GM23338 (cell line): ENCODE measurements around the gene CYP4F2. TPM values are rescaled to one million over a fixed set of nuclear protein-coding genes. Genes with fewer than 3 reads are reported as not detected.

Source experiments
- ATAC-seq: fragments of 200-7000 bp; cut with Tn5 transposase; 3 replicates; pipeline ENCODE4 v1.9.1; 2020
- DNase-seq: peaks from one replicate; pipeline ENCODE4 v3.0.0-alpha.2; 2015; ENCODE audit warnings: low spot score
- H2AFZ ChIP-seq: fragments of 200-600 bp; sonication (generic); 2 replicates; pipeline ENCODE4 v1.8.0; 2016; ENCODE audit warnings: antibody characterized with exemption, mild to moderate bottlenecking, moderate library complexity
- H3F3A ChIP-seq: fragments of 200-600 bp; sonication (generic); replicated peaks from 2 replicates; pipeline ENCODE4 v1.8.0; 2017; ENCODE audit warnings: antibody characterized with exemption, mixed run types, low read depth
- H3K27ac ChIP-seq: fragments of 200-600 bp; sonication (generic); 2 replicates; pipeline ENCODE4 v1.6.1; 2016; ENCODE audit warnings: low read depth
- H3K27me3 ChIP-seq: fragments of 200-600 bp; sonication (generic); 2 replicates; pipeline ENCODE4 v1.8.0; 2016; ENCODE audit warnings: mild to moderate bottlenecking, mixed run types, moderate library complexity; ENCODE audit not compliant: insufficient read depth
- H3K36me3 ChIP-seq: fragments of 200-600 bp; sonication (generic); 2 replicates; pipeline ENCODE4 v1.8.0; 2016; ENCODE audit warnings: mild to moderate bottlenecking; ENCODE audit not compliant: insufficient read depth
- H3K4me1 ChIP-seq: fragments of 200-600 bp; sonication (generic); 2 replicates; pipeline ENCODE4 v1.8.0; 2016; ENCODE audit warnings: mild to moderate bottlenecking, moderate library complexity; ENCODE audit not compliant: insufficient read depth
- H3K4me2 ChIP-seq: fragments of 200-600 bp; sonication (generic); 2 replicates; pipeline ENCODE4 v1.7.1; 2017; ENCODE audit warnings: mixed run types
- H3K4me3 ChIP-seq: fragments of 200-600 bp; sonication (generic); 2 replicates; pipeline ENCODE4 v1.6.1; 2016; ENCODE audit warnings: mixed run types
- H3K79me2 ChIP-seq: fragments of 200-600 bp; sonication (generic); replicated peaks from 2 replicates; pipeline ENCODE4 v1.8.0; 2017; ENCODE audit warnings: mild to moderate bottlenecking; ENCODE audit not compliant: insufficient read depth
- H3K9me2 ChIP-seq: fragments of 200-600 bp; sonication (generic); 2 replicates; pipeline ENCODE4 v1.8.0; 2017; ENCODE audit not compliant: insufficient read depth
- H4K20me1 ChIP-seq: fragments of 200-600 bp; sonication (generic); replicated peaks from 2 replicates; pipeline ENCODE4 v1.8.0; 2017; ENCODE audit warnings: mild to moderate bottlenecking; ENCODE audit not compliant: insufficient read depth
- H3K27ac Mint-ChIP-seq: 2 replicates; pipeline ENCODE4 v1.8.0; 2020; ENCODE audit warnings: inconsistent platforms, mild to moderate bottlenecking, moderate library complexity, mixed read lengths
- H3K27me3 Mint-ChIP-seq: 3 replicates; pipeline ENCODE4 v1.8.0; 2022; ENCODE audit warnings: low read depth, mild to moderate bottlenecking, moderate library complexity, mixed read lengths, inconsistent platforms; ENCODE audit not compliant: insufficient read depth, poor library complexity
- H3K36me3 Mint-ChIP-seq: 3 replicates; pipeline ENCODE4 v1.8.0; 2021; ENCODE audit warnings: low read depth, mild to moderate bottlenecking, inconsistent platforms, moderate library complexity, mixed read lengths
- H3K4me1 Mint-ChIP-seq: 3 replicates; pipeline ENCODE4 v1.8.0; 2020; ENCODE audit warnings: mild to moderate bottlenecking, inconsistent platforms, mixed read lengths
- H3K4me3 Mint-ChIP-seq: 3 replicates; pipeline ENCODE4 v1.8.0; 2021; ENCODE audit warnings: moderate library complexity, mild to moderate bottlenecking, inconsistent platforms, mixed read lengths
- H3K9me3 Mint-ChIP-seq: 3 replicates; pipeline ENCODE4 v1.8.0; 2020; ENCODE audit warnings: moderate library complexity, mild to moderate bottlenecking, inconsistent platforms, mixed read lengths
- CREB1 ChIP-seq: fragments of 250-450 bp; sonication (Bioruptor Pico); IDR thresholded peaks from 2 replicates; pipeline ENCODE4 v1.5.0; 2020; ENCODE audit warnings: low read depth, mild to moderate bottlenecking, moderate library complexity
- EZH2phosphoT487 ChIP-seq: fragments of 200-600 bp; sonication (generic); IDR thresholded peaks from one replicate; pipeline ENCODE4 v1.8.1; 2018; ENCODE audit warnings: antibody characterized with exemption; ENCODE audit not compliant: unreplicated experiment
- JUNB ChIP-seq: IDR thresholded peaks from one replicate; pipeline ENCODE4 v1.6.1; 2016; ENCODE audit warnings: antibody characterized with exemption; ENCODE audit not compliant: unreplicated experiment
- NANOG ChIP-seq: IDR thresholded peaks from 2 replicates; pipeline ENCODE4 v1.6.1; 2016; ENCODE audit warnings: antibody characterized with exemption, borderline replicate concordance
- POLR2AphosphoS5 ChIP-seq: IDR thresholded peaks from 2 replicates; pipeline ENCODE4 v1.6.1; 2016; ENCODE audit warnings: antibody characterized with exemption, low read depth
- STAT1 ChIP-seq: IDR thresholded peaks from one replicate; pipeline ENCODE4 v1.6.1; 2016; ENCODE audit warnings: antibody characterized with exemption; ENCODE audit not compliant: unreplicated experiment
- ZNF114 ChIP-seq: fragments of 250-450 bp; sonication (Bioruptor Pico); IDR thresholded peaks from 2 replicates; pipeline ENCODE4 v1.5.0; 2020; ENCODE audit warnings: mild to moderate bottlenecking, moderate library complexity
- ZNF331 ChIP-seq: fragments of 250-450 bp; sonication (Bioruptor Pico); IDR thresholded peaks from 2 replicates; pipeline ENCODE4 v1.5.0; 2020; ENCODE audit warnings: low read depth, mild to moderate bottlenecking, moderate library complexity
- polyA plus RNA-seq: library from polyadenylated mRNA; unstranded; fragments of >200 nt; fragmentation: Nextera tagmentation; extraction: Ambion mirVana; gene quantifications from 2 replicates; pipeline ENCODE4 v1.2.1, GENCODE V29; 2016
- total RNA-seq: library from RNA; depleted of rRNA; stranded (reverse); fragments of >200 nt; shearing (Covaris generic); gene quantifications from 2 replicates; pipeline ENCODE4 v1.2.3, GENCODE V29; 2014
- TF ChIP-seq, protein P1 (sequence below), 2 experiments: fragments of 200-600 bp in 1 of 2; sonication (generic) in 1 of 2; conservative IDR thresholded peaks; 2 replicates each; pipeline versions ENCODE4 v1.5.1 to v1.6.1; 2016 to 2017; ENCODE audit warnings: antibody characterized with exemption in 2 of 2, low read depth in 2 of 2, mild to moderate bottlenecking in 2 of 2, moderate library complexity in 1 of 2
- TF ChIP-seq, protein P2 (sequence below): fragments of 250-450 bp; sonication (Bioruptor Pico); IDR thresholded peaks from 2 replicates; pipeline ENCODE4 v1.5.0; 2020; ENCODE audit warnings: mild to moderate bottlenecking, moderate library complexity
- TF ChIP-seq, protein P3 (sequence below): IDR thresholded peaks from 2 replicates; pipeline ENCODE4 v1.6.1; 2016; ENCODE audit warnings: antibody characterized with exemption
- TF ChIP-seq, protein P4 (sequence below): IDR thresholded peaks from one replicate; pipeline ENCODE4 v1.6.1; 2018; ENCODE audit warnings: antibody characterized with exemption; ENCODE audit not compliant: unreplicated experiment

CYP4F2 gene
- total and polyA plus RNA-seq, 2 experiments from 2014 or later, result not detected

DNA sequence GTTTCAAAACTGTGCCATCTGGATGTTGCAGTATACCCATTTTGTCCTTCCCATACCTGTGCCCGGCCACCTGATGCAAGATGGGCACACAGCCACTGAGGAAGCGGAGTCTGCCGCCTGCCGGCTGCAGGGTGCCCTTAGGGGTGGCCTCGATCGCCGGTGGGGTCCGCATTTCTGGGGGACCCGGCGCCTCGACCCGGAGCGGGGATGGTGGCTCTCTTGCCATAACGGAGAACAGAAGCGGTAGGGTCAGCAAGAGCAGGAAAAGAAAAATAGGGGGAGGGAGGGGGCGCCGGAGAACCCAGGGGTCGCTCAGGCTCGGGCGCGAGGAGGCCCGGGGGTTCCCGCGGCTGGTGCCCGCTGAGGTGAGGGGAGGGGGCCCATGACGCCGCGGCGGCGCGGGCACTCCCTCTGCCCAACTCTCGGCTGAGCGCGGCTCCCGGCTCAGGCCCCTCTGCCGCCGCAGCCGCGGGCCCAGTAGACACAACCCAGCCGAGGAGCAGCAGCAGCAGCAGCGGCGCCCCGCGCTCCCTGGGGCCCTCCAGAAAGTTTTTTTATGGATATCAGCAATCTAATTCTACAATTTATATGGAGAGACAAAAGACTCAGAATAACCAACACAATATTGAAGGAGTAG, 13.8 kb upstream of the CYP4F2 start:
- H3K27ac Mint-ChIP-seq, result no peak overlapping the region
- Histone ChIP-seq H3K27me3 (no peaks in the 10 kb centered on the region), H3K27ac (no peak overlapping the region), H3K79me2 (no peaks in the 10 kb centered on the region), H3K4me3 (no peak overlapping the region), H3K36me3 (peaks cover 10% of the 10 kb centered on the region; the same call in 1 of the 2 replicates), H3K4me1 (no peaks in the 10 kb centered on the region), H3K4me2 (no peak overlapping the region), H4K20me1 (no peaks in the 10 kb centered on the region), H3F3A (no peaks in the 10 kb centered on the region), H2AFZ (no peak overlapping the region), H3K9me2 (no peaks in the 10 kb centered on the region)
- no peak for DNase-seq
- peaks cover 3% of the 10 kb centered on the region for H3K27me3 Mint-ChIP-seq
- peaks cover 20% of the 10 kb centered on the region for H3K36me3 Mint-ChIP-seq
- H3K4me3 Mint-ChIP-seq, result no peak overlapping the region
- TF ChIP-seq CREB1 (CRISPR knock-in tag) (no peak), POLR2AphosphoS5 (no peak), STAT1 (no peak), NANOG (no peak), ZNF114 (no peak), ZNF331 (CRISPR knock-in tag) (no peak), JUNB (no peak), EZH2phosphoT487 (no peak)
- TF ChIP-seq, protein P1, sequence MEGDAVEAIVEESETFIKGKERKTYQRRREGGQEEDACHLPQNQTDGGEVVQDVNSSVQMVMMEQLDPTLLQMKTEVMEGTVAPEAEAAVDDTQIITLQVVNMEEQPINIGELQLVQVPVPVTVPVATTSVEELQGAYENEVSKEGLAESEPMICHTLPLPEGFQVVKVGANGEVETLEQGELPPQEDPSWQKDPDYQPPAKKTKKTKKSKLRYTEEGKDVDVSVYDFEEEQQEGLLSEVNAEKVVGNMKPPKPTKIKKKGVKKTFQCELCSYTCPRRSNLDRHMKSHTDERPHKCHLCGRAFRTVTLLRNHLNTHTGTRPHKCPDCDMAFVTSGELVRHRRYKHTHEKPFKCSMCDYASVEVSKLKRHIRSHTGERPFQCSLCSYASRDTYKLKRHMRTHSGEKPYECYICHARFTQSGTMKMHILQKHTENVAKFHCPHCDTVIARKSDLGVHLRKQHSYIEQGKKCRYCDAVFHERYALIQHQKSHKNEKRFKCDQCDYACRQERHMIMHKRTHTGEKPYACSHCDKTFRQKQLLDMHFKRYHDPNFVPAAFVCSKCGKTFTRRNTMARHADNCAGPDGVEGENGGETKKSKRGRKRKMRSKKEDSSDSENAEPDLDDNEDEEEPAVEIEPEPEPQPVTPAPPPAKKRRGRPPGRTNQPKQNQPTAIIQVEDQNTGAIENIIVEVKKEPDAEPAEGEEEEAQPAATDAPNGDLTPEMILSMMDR (conservative IDR thresholded peaks at IDR 0.05; ENCODE audit: low read depth in 2 of 2), result no peak
- TF ChIP-seq, protein P2, sequence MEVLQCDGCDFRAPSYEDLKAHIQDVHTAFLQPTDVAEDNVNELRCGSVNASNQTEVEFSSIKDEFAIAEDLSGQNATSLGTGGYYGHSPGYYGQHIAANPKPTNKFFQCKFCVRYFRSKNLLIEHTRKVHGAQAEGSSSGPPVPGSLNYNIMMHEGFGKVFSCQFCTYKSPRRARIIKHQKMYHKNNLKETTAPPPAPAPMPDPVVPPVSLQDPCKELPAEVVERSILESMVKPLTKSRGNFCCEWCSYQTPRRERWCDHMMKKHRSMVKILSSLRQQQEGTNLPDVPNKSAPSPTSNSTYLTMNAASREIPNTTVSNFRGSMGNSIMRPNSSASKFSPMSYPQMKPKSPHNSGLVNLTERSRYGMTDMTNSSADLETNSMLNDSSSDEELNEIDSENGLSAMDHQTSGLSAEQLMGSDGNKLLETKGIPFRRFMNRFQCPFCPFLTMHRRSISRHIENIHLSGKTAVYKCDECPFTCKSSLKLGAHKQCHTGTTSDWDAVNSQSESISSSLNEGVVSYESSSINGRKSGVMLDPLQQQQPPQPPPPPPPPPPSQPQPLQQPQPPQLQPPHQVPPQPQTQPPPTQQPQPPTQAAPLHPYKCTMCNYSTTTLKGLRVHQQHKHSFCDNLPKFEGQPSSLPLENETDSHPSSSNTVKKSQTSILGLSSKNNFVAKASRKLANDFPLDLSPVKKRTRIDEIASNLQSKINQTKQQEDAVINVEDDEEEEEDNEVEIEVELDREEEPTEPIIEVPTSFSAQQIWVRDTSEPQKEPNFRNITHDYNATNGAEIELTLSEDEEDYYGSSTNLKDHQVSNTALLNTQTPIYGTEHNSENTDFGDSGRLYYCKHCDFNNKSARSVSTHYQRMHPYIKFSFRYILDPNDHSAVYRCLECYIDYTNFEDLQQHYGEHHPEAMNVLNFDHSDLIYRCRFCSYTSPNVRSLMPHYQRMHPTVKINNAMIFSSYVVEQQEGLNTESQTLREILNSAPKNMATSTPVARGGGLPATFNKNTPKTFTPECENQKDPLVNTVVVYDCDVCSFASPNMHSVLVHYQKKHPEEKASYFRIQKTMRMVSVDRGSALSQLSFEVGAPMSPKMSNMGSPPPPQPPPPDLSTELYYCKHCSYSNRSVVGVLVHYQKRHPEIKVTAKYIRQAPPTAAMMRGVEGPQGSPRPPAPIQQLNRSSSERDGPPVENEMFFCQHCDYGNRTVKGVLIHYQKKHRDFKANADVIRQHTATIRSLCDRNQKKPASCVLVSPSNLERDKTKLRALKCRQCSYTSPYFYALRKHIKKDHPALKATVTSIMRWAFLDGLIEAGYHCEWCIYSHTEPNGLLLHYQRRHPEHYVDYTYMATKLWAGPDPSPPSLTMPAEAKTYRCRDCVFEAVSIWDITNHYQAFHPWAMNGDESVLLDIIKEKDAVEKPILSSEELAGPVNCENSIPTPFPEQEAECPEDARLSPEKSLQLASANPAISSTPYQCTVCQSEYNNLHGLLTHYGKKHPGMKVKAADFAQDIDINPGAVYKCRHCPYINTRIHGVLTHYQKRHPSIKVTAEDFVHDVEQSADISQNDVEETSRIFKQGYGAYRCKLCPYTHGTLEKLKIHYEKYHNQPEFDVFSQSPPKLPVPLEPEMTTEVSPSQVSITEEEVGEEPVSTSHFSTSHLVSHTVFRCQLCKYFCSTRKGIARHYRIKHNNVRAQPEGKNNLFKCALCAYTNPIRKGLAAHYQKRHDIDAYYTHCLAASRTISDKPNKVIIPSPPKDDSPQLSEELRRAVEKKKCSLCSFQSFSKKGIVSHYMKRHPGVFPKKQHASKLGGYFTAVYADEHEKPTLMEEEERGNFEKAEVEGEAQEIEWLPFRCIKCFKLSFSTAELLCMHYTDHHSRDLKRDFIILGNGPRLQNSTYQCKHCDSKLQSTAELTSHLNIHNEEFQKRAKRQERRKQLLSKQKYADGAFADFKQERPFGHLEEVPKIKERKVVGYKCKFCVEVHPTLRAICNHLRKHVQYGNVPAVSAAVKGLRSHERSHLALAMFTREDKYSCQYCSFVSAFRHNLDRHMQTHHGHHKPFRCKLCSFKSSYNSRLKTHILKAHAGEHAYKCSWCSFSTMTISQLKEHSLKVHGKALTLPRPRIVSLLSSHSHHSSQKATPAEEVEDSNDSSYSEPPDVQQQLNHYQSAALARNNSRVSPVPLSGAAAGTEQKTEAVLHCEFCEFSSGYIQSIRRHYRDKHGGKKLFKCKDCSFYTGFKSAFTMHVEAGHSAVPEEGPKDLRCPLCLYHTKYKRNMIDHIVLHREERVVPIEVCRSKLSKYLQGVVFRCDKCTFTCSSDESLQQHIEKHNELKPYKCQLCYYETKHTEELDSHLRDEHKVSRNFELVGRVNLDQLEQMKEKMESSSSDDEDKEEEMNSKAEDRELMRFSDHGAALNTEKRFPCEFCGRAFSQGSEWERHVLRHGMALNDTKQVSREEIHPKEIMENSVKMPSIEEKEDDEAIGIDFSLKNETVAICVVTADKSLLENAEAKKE (CRISPR knock-in tag), result no peak
- TF ChIP-seq, protein P3, sequence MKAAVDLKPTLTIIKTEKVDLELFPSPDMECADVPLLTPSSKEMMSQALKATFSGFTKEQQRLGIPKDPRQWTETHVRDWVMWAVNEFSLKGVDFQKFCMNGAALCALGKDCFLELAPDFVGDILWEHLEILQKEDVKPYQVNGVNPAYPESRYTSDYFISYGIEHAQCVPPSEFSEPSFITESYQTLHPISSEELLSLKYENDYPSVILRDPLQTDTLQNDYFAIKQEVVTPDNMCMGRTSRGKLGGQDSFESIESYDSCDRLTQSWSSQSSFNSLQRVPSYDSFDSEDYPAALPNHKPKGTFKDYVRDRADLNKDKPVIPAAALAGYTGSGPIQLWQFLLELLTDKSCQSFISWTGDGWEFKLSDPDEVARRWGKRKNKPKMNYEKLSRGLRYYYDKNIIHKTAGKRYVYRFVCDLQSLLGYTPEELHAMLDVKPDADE, result no peak
- TF ChIP-seq, protein P4, sequence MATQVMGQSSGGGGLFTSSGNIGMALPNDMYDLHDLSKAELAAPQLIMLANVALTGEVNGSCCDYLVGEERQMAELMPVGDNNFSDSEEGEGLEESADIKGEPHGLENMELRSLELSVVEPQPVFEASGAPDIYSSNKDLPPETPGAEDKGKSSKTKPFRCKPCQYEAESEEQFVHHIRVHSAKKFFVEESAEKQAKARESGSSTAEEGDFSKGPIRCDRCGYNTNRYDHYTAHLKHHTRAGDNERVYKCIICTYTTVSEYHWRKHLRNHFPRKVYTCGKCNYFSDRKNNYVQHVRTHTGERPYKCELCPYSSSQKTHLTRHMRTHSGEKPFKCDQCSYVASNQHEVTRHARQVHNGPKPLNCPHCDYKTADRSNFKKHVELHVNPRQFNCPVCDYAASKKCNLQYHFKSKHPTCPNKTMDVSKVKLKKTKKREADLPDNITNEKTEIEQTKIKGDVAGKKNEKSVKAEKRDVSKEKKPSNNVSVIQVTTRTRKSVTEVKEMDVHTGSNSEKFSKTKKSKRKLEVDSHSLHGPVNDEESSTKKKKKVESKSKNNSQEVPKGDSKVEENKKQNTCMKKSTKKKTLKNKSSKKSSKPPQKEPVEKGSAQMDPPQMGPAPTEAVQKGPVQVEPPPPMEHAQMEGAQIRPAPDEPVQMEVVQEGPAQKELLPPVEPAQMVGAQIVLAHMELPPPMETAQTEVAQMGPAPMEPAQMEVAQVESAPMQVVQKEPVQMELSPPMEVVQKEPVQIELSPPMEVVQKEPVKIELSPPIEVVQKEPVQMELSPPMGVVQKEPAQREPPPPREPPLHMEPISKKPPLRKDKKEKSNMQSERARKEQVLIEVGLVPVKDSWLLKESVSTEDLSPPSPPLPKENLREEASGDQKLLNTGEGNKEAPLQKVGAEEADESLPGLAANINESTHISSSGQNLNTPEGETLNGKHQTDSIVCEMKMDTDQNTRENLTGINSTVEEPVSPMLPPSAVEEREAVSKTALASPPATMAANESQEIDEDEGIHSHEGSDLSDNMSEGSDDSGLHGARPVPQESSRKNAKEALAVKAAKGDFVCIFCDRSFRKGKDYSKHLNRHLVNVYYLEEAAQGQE, result no peak
- no peak for ATAC-seq
- H3K4me1 Mint-ChIP-seq, result no peaks in the 10 kb centered on the region
- peaks cover 82% of the 10 kb centered on the region for H3K9me3 Mint-ChIP-seq
